ENCODE data around the gene MYMK.

MYMK gene

DNA sequence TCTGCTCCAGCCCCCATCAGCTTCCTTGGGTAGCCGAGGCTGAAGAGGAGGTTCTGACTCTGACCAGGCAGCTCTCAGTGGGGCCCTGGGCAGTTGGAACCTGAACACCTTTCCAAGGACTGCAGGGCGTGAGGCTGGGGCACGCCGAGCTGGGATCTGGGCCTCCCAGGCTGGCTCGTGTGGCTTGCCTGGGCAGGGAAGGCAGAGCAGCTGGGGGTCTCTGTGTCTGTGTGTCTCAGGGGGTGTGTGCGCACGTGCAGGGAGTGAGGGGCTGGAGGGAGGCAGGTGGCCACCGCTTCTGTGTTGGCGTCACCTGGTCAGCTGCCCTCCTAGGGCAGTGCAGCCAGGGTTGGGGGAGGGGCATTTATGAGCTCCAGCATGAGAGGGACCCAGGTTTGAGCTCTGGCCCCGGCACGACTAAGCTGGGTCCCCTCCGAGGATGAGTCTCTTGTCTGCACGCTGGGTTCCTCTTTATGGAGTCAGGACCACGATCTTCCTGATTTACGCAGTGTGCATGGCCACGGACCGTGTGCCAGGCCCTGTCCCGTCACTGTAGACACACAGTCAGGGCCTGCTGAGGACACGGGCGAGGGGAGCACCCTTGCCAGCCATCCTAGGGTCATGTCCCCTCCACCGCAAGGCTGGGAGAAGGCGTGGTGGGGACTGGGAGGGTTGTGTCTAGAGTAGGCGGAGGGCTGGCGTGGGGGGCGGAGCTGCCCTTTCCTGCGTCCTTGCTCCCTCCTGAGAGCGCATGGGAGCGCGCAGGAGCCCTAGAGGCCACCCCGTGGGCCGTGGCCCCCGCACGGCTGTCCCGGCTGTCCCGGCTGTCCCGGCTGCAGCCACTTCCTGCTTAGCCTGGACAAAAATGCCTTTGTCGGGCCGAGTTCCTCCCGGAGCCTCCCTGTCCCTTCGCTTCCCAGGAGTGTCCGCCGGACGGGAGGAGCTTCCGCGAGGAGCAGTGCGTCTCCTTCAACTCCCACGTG lies 14.4 kb upstream of the MYMK start:
- no peaks in the 10 kb centered on the region for H3K9me3 ChIP-seq (ENCODE audit: control insufficient read depth, low read length)
- H3K36me3 ChIP-seq (ENCODE audit: control insufficient read depth, insufficient read depth, low read length): no peaks in the 10 kb centered on the region
- peaks cover 23% of the 10 kb centered on the region for H3K27me3 ChIP-seq (ENCODE audit: control insufficient read depth, insufficient read depth, low read length)
- no peak overlapping the region for H3K9ac ChIP-seq (ENCODE audit: low read length)
- H3K4me1 ChIP-seq (ENCODE audit: control insufficient read depth, insufficient read depth, low read length): no peaks in the 10 kb centered on the region
- no peak overlapping the region for H3K4me3 ChIP-seq (ENCODE audit: low read length)

DNA sequence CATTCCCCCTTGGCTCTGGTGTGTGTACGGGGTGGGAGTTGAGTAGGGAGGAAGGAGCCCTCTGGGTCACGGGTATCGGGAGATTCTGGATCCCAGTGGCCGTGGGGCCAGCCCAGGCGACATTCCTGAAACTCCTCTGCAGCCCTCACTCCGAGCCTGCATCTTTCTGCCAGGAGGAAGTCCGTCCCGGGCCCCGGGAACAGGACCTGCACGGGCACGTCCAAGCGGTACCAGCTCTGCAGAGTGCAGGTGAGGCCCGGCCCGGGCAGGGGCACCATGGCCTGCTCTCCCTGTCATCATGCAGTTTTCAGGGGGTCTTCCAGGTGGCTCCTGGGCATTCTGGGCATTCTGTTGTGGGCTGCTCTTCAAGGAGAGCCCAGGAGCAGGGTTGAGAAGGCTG lies 13.4 kb upstream of the MYMK start:
- Histone ChIP-seq H3K9ac (ENCODE audit: low read length) (no peak overlapping the region), H3K4me3 (ENCODE audit: low read length) (no peak overlapping the region), H3K36me3 (ENCODE audit: control insufficient read depth, insufficient read depth, low read length) (no peaks in the 10 kb centered on the region), H3K9me3 (ENCODE audit: control insufficient read depth, low read length) (no peaks in the 10 kb centered on the region), H3K4me1 (ENCODE audit: control insufficient read depth, insufficient read depth, low read length) (no peaks in the 10 kb centered on the region), H3K27me3 (ENCODE audit: control insufficient read depth, insufficient read depth, low read length) (peaks cover 33% of the 10 kb centered on the region)

DNA sequence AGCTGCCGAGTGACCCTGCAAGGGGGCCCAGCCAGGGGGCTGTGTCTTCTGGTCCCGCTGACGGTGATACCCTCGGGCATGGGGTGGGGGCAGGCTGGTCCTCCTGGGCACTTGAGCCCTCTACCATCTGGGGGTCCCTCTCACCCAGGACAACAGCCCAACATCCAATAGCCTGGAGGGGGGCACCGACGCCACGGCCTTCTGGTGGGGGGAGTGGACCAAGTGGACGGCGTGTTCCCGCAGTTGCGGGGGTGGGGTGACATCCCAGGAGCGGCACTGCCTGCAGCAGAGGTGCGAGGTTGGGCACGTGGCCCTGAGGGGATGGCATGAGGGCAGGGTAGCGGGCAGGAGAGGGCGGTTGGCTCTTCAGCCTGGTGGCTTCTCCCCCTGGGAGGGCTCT lies 12.5 kb upstream of the MYMK start:
- H3K9me3 ChIP-seq (ENCODE audit: control insufficient read depth, low read length): no peaks in the 10 kb centered on the region
- H3K27me3 ChIP-seq (ENCODE audit: control insufficient read depth, insufficient read depth, low read length): peaks cover 39% of the 10 kb centered on the region

DNA sequence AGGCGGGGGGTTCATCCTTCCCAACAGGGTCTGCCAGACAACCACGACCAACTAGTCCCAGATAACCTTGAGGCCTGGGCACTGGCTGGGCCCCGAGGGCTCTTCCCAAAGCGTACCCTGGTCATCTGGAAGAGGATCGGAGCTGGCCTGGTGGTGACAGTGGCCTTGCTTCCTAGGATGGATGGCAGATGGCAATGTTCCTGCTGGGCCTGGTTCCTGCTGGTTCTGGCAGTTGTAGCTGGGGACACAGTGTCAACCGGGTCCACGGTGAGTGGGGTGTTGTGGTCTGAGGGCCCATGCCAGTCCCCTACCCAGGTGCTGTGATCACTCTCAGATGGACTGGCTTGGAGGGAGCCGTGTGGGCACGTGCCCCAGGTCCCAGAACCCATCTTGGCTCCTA lies 11.8 kb upstream of the MYMK start:
- H3K9me3 ChIP-seq (ENCODE audit: control insufficient read depth, low read length): no peaks in the 10 kb centered on the region
- no peaks in the 10 kb centered on the region for H3K4me1 ChIP-seq (ENCODE audit: control insufficient read depth, insufficient read depth, low read length)
- H3K4me3 ChIP-seq (ENCODE audit: low read length): no peak overlapping the region
- peaks cover 39% of the 10 kb centered on the region for H3K27me3 ChIP-seq (ENCODE audit: control insufficient read depth, insufficient read depth, low read length)
- no peaks in the 10 kb centered on the region for H3K36me3 ChIP-seq (ENCODE audit: control insufficient read depth, insufficient read depth, low read length)
- H3K9ac ChIP-seq (ENCODE audit: low read length): no peak overlapping the region

More for the DNA sequence above, 12.5 kb upstream of the MYMK start:
- H3K4me1 ChIP-seq (ENCODE audit: control insufficient read depth, insufficient read depth, low read length): no peaks in the 10 kb centered on the region
- H3K36me3 ChIP-seq (ENCODE audit: control insufficient read depth, insufficient read depth, low read length): no peaks in the 10 kb centered on the region
- H3K9ac ChIP-seq (ENCODE audit: low read length): no peak overlapping the region
- no peak overlapping the region for H3K4me3 ChIP-seq (ENCODE audit: low read length)

DNA sequence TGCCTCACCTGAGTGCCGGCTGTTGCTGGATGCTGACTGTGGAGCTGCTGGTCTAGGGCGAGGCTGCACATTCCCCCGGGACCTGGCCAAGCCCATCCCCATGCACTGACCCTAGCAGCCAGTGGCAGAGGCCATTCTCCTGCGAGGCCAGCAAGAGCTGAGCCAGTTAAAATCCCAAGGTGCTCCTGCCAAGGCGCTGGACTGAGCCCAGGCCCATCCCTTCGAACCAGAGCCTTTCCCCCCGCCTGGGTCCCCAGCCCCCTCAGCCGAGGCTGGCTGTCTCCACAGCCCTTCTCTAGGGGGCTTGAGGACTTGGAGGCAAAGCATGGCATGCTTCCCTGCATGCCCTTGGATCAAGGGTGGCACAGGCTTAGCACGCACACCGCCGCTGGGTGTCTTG lies 11.3 kb upstream of the MYMK start:
- no peak overlapping the region for H3K9ac ChIP-seq (ENCODE audit: low read length)
- H3K4me3 ChIP-seq (ENCODE audit: low read length): no peak overlapping the region

DNA sequence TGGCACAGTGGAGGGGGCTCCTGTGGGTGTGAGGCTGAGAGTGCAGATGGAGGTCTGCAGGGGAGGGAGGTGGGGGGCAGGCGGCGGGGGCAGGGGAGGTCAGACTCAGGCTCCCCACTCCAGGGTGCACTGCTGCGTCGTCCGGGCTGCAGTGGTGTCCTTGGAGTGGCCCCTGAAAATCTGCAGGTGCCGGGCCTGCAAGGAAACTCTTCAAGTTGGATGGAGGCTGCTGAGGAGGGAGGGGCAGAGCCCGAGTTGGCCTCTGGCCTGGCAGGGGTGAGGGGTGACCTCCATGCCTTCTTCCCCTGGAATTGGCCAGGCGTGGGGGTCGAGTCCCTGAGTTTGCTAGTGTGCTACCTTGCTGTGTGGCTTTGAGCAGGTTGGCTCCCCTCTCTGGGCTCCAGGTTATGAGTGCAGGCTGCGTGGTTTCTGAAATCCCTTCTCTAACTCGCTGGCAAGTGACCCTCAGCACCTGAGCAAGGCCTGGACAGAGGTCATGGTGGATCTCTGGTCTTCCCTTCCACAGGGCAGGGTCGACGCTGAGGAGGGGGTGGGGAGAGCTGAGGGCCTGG lies 10.6 kb upstream of the MYMK start:
- Histone ChIP-seq H3K9me3 (ENCODE audit: control insufficient read depth, low read length) (no peaks in the 10 kb centered on the region), H3K27me3 (ENCODE audit: control insufficient read depth, insufficient read depth, low read length) (peaks cover 34% of the 10 kb centered on the region), H3K4me3 (ENCODE audit: low read length) (no peak overlapping the region), H3K9ac (ENCODE audit: low read length) (no peak overlapping the region), H3K36me3 (ENCODE audit: control insufficient read depth, insufficient read depth, low read length) (no peaks in the 10 kb centered on the region), H3K4me1 (ENCODE audit: control insufficient read depth, insufficient read depth, low read length) (no peaks in the 10 kb centered on the region)

More for the DNA sequence above, 11.3 kb upstream of the MYMK start:
- H3K4me1 ChIP-seq (ENCODE audit: control insufficient read depth, insufficient read depth, low read length): no peaks in the 10 kb centered on the region
- H3K9me3 ChIP-seq (ENCODE audit: control insufficient read depth, low read length): no peaks in the 10 kb centered on the region
- H3K27me3 ChIP-seq (ENCODE audit: control insufficient read depth, insufficient read depth, low read length): peaks cover 39% of the 10 kb centered on the region
- H3K36me3 ChIP-seq (ENCODE audit: control insufficient read depth, insufficient read depth, low read length): no peaks in the 10 kb centered on the region

DNA sequence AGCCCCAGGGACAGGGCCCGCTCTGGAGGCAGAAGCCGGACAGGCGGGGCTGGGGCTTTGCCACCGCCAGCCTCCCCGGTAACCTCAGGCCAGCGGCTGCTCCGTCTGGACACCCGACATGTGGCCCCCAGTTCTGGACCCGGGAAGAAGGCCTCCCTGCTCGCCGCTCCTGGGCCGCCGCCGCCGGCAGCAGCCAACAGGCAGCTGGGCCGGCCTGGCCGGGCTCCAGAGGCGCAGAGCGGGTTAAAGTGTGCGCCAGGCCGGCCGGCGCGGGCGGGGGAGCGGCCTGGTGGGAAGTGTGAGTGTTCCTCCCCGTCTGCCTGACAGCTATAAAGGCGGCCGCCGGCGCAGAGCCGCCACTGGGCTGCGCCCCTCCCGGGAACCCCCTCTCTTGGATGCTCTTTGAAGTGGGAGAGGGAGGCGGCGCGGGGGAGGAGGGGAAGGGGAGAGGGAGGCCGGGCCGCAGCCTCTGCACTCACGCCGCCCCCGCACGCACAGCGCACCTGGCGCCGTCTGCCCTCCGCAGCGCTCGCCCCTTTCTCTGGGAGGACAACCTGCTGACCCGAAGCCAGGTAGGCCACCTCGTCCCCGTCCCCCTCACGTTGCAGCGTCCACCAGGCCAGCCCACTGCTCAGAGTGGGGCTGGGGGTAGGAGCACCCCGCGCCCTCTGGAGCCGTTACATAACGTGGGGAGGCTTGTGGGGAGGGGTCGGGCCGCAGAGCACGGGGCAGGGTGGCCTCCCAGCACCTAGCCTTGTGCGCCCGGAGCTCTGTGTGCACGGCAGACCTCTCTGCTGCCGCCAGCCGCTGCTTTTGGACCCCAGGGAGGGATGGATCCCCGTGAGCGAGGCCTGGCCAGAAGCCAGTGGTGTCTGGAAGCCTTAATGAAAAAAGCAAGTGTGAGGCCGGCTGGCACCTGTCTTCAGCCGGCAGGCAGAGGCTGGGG lies 9.9 kb upstream of the MYMK start, which contains the start of gene ADAMTSL2:
Gene ADAMTSL2 (plus strand): TSS at position 359 of the 946 bp plus-strand sequence. CDS start 2,009 bp downstream, outside the sequence.
- peaks cover 28% of the 10 kb centered on the region for H3K27me3 ChIP-seq (ENCODE audit: control insufficient read depth, insufficient read depth, low read length)
- no peaks in the 10 kb centered on the region for H3K9me3 ChIP-seq (ENCODE audit: control insufficient read depth, low read length)
- no peaks in the 10 kb centered on the region for H3K36me3 ChIP-seq (ENCODE audit: control insufficient read depth, insufficient read depth, low read length)
- no peaks in the 10 kb centered on the region for H3K4me1 ChIP-seq (ENCODE audit: control insufficient read depth, insufficient read depth, low read length)
- peak within 1 kb of the TSS; percentile 39 for H3K9ac ChIP-seq (ENCODE audit: low read length)
- no peak within 1 kb of the TSS for H3K4me3 ChIP-seq (ENCODE audit: low read length)

DNA sequence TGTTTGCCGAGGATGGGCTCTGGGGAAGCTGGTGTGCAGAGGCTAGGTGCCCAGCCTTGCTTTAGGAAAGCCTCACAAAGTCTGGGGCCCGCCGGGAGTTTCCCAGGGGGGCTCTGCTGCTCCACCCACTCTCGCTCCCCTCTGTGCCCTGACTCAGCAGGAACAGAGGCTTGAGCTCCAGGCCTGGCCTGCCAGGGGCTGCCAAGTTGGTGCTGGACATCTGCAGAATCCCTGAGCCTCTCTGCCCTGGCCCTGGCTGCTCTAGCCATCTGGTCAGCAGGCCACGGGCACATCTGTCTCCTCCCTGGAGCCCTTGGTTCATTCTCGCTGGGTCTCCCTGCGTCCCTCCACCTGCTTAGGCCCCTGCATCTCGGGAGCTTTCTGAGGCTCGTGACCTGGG lies 9.1 kb upstream of the MYMK start:
- H3K9ac ChIP-seq (ENCODE audit: low read length): peak overlapping the region; percentile 39
- H3K4me3 ChIP-seq (ENCODE audit: low read length): no peak overlapping the region
- no peaks in the 10 kb centered on the region for H3K36me3 ChIP-seq (ENCODE audit: control insufficient read depth, insufficient read depth, low read length)
- no peaks in the 10 kb centered on the region for H3K4me1 ChIP-seq (ENCODE audit: control insufficient read depth, insufficient read depth, low read length)
- H3K27me3 ChIP-seq (ENCODE audit: control insufficient read depth, insufficient read depth, low read length): peaks cover 25% of the 10 kb centered on the region
- no peaks in the 10 kb centered on the region for H3K9me3 ChIP-seq (ENCODE audit: control insufficient read depth, low read length)

DNA sequence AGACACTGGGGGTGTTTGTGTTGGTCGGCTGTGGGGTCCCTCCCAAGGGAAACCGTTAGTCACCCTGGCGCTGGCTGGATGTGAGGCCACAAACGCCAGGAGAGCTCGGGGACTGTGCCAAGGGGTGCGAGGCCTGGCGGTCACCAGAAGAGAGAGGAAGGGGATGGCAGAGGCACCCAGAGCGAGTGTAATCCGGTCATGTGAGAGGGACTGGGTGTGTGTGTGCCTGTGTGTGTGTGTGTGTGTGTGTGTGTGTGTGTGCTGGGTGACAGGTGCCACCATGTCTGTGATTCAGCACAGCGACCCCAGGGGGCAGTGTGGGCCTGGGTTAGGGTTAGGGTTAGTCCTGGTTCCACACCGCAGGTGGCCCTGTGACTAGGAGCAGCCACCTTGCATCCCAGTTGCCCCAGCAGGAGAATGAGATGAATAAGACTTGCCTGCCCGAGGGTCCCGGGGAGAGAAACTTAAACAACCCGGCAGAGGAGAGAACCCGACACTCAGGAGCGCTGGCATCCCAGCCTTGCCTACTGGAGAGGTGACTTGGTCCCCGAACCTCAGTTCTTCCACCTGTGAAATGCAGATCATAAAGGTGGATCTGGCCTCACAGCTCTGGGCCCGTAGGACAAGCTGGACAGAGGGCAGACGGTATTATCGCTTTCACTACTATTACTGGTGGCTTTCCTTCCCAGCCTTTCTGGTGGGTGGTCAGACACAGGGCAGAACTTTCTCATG lies 8.3 kb upstream of the MYMK start:
- H3K4me1 ChIP-seq (ENCODE audit: control insufficient read depth, insufficient read depth, low read length): no peaks in the 10 kb centered on the region
- H3K4me3 ChIP-seq (ENCODE audit: low read length): no peak overlapping the region

DNA sequence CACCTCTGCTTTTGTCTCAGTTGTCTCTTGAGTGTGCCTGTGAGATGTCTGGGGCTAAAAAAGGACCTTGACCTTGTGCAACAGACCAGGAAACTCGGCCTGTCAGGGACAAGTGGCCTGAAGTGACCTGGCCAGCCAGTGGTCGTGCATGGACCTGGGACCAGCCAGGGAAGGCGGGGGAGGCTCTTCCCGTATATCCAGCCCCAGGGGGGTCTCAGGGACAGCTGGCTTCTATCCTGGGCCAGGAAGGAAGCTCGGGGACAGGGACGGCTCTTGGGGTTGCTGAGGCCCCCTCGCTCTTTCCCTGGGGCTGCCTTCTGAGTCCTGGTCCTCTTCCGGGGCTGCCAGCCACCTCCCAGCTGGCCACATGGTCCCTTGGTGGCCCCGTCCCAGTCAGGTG lies 6.5 kb upstream of the MYMK start:
- H3K36me3 ChIP-seq (ENCODE audit: control insufficient read depth, insufficient read depth, low read length): no peaks in the 10 kb centered on the region
- H3K9me3 ChIP-seq (ENCODE audit: control insufficient read depth, low read length): no peaks in the 10 kb centered on the region
- no peak overlapping the region for H3K4me3 ChIP-seq (ENCODE audit: low read length)
- peaks cover 1% of the 10 kb centered on the region for H3K4me1 ChIP-seq (ENCODE audit: control insufficient read depth, insufficient read depth, low read length)
- no peak overlapping the region for H3K9ac ChIP-seq (ENCODE audit: low read length)
- H3K27me3 ChIP-seq (ENCODE audit: control insufficient read depth, insufficient read depth, low read length): peaks cover 25% of the 10 kb centered on the region

More for the DNA sequence above, 8.3 kb upstream of the MYMK start:
- no peaks in the 10 kb centered on the region for H3K36me3 ChIP-seq (ENCODE audit: control insufficient read depth, insufficient read depth, low read length)
- H3K27me3 ChIP-seq (ENCODE audit: control insufficient read depth, insufficient read depth, low read length): peaks cover 25% of the 10 kb centered on the region
- no peak overlapping the region for H3K9ac ChIP-seq (ENCODE audit: low read length)
- H3K9me3 ChIP-seq (ENCODE audit: control insufficient read depth, low read length): no peaks in the 10 kb centered on the region

DNA sequence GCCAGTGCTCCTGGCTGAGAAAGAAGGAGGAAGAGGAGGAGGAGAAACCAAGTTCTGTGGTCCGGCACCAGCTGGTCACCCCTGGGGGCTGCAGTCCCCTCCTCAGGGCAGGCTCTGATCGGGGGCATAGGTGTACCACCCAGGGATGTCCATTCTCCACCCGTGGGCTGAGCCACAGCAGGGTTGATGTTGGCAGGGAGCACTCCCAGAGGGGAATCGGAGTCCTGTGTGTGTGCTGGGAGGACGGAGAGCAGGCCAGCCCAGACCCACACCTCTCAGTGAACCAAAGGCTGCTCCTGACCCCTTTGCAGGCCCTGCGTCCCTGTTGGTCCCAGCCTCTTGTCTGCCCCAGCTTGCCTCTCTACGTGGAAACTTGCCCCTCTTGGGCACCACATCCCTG lies 5.1 kb upstream of the MYMK start:
- peaks cover 4% of the 10 kb centered on the region for H3K4me1 ChIP-seq (ENCODE audit: control insufficient read depth, insufficient read depth, low read length)
- peaks cover 22% of the 10 kb centered on the region for H3K27me3 ChIP-seq (ENCODE audit: control insufficient read depth, insufficient read depth, low read length)
- H3K36me3 ChIP-seq (ENCODE audit: control insufficient read depth, insufficient read depth, low read length): no peaks in the 10 kb centered on the region
- H3K9me3 ChIP-seq (ENCODE audit: control insufficient read depth, low read length): no peaks in the 10 kb centered on the region
- no peak overlapping the region for H3K9ac ChIP-seq (ENCODE audit: low read length)
- H3K4me3 ChIP-seq (ENCODE audit: low read length): no peak overlapping the region

All from mucosa of stomach (tissue), 1 donor.